SU-DHL-6 (cell line): ENCODE results near the gene ID4.

Experiments used
- CTCF ChIP-seq: fragments of 200-600 bp; sonication (generic); IDR thresholded peaks from one replicate; pipeline ENCODE4 v1.5.1; 2017; ENCODE audit warnings: antibody characterized with exemption, mild to moderate bottlenecking, low read length, moderate library complexity; ENCODE audit not compliant: insufficient read depth, poor library complexity, severe bottlenecking
- EZH2phosphoT487 ChIP-seq: fragments of 200-600 bp; sonication (generic), shearing (Covaris generic); conservative IDR thresholded peaks from 2 replicates; pipeline ENCODE4 v1.6.1; 2018; ENCODE audit warnings: mild to moderate bottlenecking, antibody characterized with exemption, low read length, moderate library complexity, mixed read lengths

GRCh38 chr6:19866985-19867627, 29.9 kb downstream of the ID4 start:
- TF ChIP-seq CTCF (no peak), EZH2phosphoT487 (no peak)
